GM23338 (cell line): Measurements from ENCODE around the gene TCF20. TPM values are rescaled to one million over a fixed set of nuclear protein-coding genes. Genes with fewer than 3 reads are reported as not detected.
A peak's percentile ranks its signal among the peaks of the same experiment; 100 is the strongest.

Experiments used
- ATAC-seq: fragments of 200-7000 bp; cut with Tn5 transposase; 3 replicates; pipeline ENCODE4 v1.9.1; 2020
- DNase-seq: peaks from one replicate; pipeline ENCODE4 v3.0.0-alpha.2; 2015; ENCODE audit warnings: low spot score
- H2AFZ ChIP-seq: fragments of 200-600 bp; sonication (generic); 2 replicates; pipeline ENCODE4 v1.8.0; 2016; ENCODE audit warnings: antibody characterized with exemption, mild to moderate bottlenecking, moderate library complexity
- H3F3A ChIP-seq: fragments of 200-600 bp; sonication (generic); replicated peaks from 2 replicates; pipeline ENCODE4 v1.8.0; 2017; ENCODE audit warnings: antibody characterized with exemption, mixed run types, low read depth
- H3K27ac ChIP-seq: fragments of 200-600 bp; sonication (generic); 2 replicates; pipeline ENCODE4 v1.6.1; 2016; ENCODE audit warnings: low read depth
- H3K27me3 ChIP-seq: fragments of 200-600 bp; sonication (generic); 2 replicates; pipeline ENCODE4 v1.8.0; 2016; ENCODE audit warnings: mild to moderate bottlenecking, mixed run types, moderate library complexity; ENCODE audit not compliant: insufficient read depth
- H3K36me3 ChIP-seq: fragments of 200-600 bp; sonication (generic); 2 replicates; pipeline ENCODE4 v1.8.0; 2016; ENCODE audit warnings: mild to moderate bottlenecking; ENCODE audit not compliant: insufficient read depth
- H3K4me1 ChIP-seq: fragments of 200-600 bp; sonication (generic); 2 replicates; pipeline ENCODE4 v1.8.0; 2016; ENCODE audit warnings: mild to moderate bottlenecking, moderate library complexity; ENCODE audit not compliant: insufficient read depth
- H3K4me2 ChIP-seq: fragments of 200-600 bp; sonication (generic); 2 replicates; pipeline ENCODE4 v1.7.1; 2017; ENCODE audit warnings: mixed run types
- H3K4me3 ChIP-seq: fragments of 200-600 bp; sonication (generic); 2 replicates; pipeline ENCODE4 v1.6.1; 2016; ENCODE audit warnings: mixed run types
- H3K79me2 ChIP-seq: fragments of 200-600 bp; sonication (generic); replicated peaks from 2 replicates; pipeline ENCODE4 v1.8.0; 2017; ENCODE audit warnings: mild to moderate bottlenecking; ENCODE audit not compliant: insufficient read depth
- H3K9me2 ChIP-seq: fragments of 200-600 bp; sonication (generic); 2 replicates; pipeline ENCODE4 v1.8.0; 2017; ENCODE audit not compliant: insufficient read depth
- H4K20me1 ChIP-seq: fragments of 200-600 bp; sonication (generic); replicated peaks from 2 replicates; pipeline ENCODE4 v1.8.0; 2017; ENCODE audit warnings: mild to moderate bottlenecking; ENCODE audit not compliant: insufficient read depth
- H3K27ac Mint-ChIP-seq: 2 replicates; pipeline ENCODE4 v1.8.0; 2020; ENCODE audit warnings: inconsistent platforms, mild to moderate bottlenecking, moderate library complexity, mixed read lengths
- H3K27me3 Mint-ChIP-seq: 3 replicates; pipeline ENCODE4 v1.8.0; 2022; ENCODE audit warnings: low read depth, mild to moderate bottlenecking, moderate library complexity, mixed read lengths, inconsistent platforms; ENCODE audit not compliant: insufficient read depth, poor library complexity
- H3K36me3 Mint-ChIP-seq: 3 replicates; pipeline ENCODE4 v1.8.0; 2021; ENCODE audit warnings: low read depth, mild to moderate bottlenecking, inconsistent platforms, moderate library complexity, mixed read lengths
- H3K4me1 Mint-ChIP-seq: 3 replicates; pipeline ENCODE4 v1.8.0; 2020; ENCODE audit warnings: mild to moderate bottlenecking, inconsistent platforms, mixed read lengths
- H3K4me3 Mint-ChIP-seq: 3 replicates; pipeline ENCODE4 v1.8.0; 2021; ENCODE audit warnings: moderate library complexity, mild to moderate bottlenecking, inconsistent platforms, mixed read lengths
- H3K9me3 Mint-ChIP-seq: 3 replicates; pipeline ENCODE4 v1.8.0; 2020; ENCODE audit warnings: moderate library complexity, mild to moderate bottlenecking, inconsistent platforms, mixed read lengths
- EZH2 ChIP-seq: fragments of 200-600 bp; sonication (generic); IDR thresholded peaks from one replicate; pipeline ENCODE4 v1.8.0; 2017; ENCODE audit warnings: antibody characterized with exemption, mild to moderate bottlenecking, low read depth; ENCODE audit not compliant: unreplicated experiment
- EZH2phosphoT487 ChIP-seq: fragments of 200-600 bp; sonication (generic); IDR thresholded peaks from one replicate; pipeline ENCODE4 v1.8.1; 2018; ENCODE audit warnings: antibody characterized with exemption; ENCODE audit not compliant: unreplicated experiment
- JUNB ChIP-seq: IDR thresholded peaks from one replicate; pipeline ENCODE4 v1.6.1; 2016; ENCODE audit warnings: antibody characterized with exemption; ENCODE audit not compliant: unreplicated experiment
- NANOG ChIP-seq: IDR thresholded peaks from 2 replicates; pipeline ENCODE4 v1.6.1; 2016; ENCODE audit warnings: antibody characterized with exemption, borderline replicate concordance
- POLR2AphosphoS5 ChIP-seq: IDR thresholded peaks from 2 replicates; pipeline ENCODE4 v1.6.1; 2016; ENCODE audit warnings: antibody characterized with exemption, low read depth
- ZNF114 ChIP-seq: fragments of 250-450 bp; sonication (Bioruptor Pico); IDR thresholded peaks from 2 replicates; pipeline ENCODE4 v1.5.0; 2020; ENCODE audit warnings: mild to moderate bottlenecking, moderate library complexity
- ZNF331 ChIP-seq: fragments of 250-450 bp; sonication (Bioruptor Pico); IDR thresholded peaks from 2 replicates; pipeline ENCODE4 v1.5.0; 2020; ENCODE audit warnings: low read depth, mild to moderate bottlenecking, moderate library complexity
- polyA plus RNA-seq: library from polyadenylated mRNA; unstranded; fragments of >200 nt; fragmentation: Nextera tagmentation; extraction: Ambion mirVana; gene quantifications from 2 replicates; pipeline ENCODE4 v1.2.1, GENCODE V29; 2016
- total RNA-seq: library from RNA; depleted of rRNA; stranded (reverse); fragments of >200 nt; shearing (Covaris generic); gene quantifications from 2 replicates; pipeline ENCODE4 v1.2.3, GENCODE V29; 2014
- TF ChIP-seq, protein P1 (sequence below), 2 experiments: fragments of 200-600 bp in 1 of 2; sonication (generic) in 1 of 2; conservative IDR thresholded peaks; 2 replicates each; pipeline versions ENCODE4 v1.5.1 to v1.6.1; 2016 to 2017; ENCODE audit warnings: antibody characterized with exemption in 2 of 2, low read depth in 2 of 2, mild to moderate bottlenecking in 2 of 2, moderate library complexity in 1 of 2
- TF ChIP-seq, protein P2 (sequence below): IDR thresholded peaks from 2 replicates; pipeline ENCODE4 v1.6.1; 2016; ENCODE audit warnings: antibody characterized with exemption
- TF ChIP-seq, protein P3 (sequence below): IDR thresholded peaks from one replicate; pipeline ENCODE4 v1.6.1; 2018; ENCODE audit warnings: antibody characterized with exemption; ENCODE audit not compliant: unreplicated experiment

The TCF20 gene
- total and polyA plus RNA-seq, 2 experiments from 2014 or later, result 6.4 to 68.7 TPM

DNA sequence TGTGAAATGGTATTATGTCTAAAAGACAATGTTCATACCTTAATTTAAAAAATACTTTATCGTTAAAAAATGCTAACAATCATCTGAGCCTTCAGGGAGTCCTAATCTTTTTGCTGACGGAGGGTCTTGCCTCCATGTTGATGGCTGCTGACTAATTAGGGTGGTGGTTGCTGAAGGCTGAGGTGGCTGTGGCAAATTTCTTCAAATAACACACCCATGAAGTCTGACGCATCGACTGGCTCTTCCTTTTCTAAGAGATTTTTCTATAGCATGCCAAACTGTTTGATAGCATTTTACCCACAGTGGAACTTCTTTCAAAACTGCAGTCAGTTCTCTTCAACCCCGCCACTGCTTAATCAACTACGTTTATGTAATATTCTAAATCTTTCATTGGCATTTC lies 33.6 kb downstream of the TCF20 start (continued):
- TF ChIP-seq, protein P1, sequence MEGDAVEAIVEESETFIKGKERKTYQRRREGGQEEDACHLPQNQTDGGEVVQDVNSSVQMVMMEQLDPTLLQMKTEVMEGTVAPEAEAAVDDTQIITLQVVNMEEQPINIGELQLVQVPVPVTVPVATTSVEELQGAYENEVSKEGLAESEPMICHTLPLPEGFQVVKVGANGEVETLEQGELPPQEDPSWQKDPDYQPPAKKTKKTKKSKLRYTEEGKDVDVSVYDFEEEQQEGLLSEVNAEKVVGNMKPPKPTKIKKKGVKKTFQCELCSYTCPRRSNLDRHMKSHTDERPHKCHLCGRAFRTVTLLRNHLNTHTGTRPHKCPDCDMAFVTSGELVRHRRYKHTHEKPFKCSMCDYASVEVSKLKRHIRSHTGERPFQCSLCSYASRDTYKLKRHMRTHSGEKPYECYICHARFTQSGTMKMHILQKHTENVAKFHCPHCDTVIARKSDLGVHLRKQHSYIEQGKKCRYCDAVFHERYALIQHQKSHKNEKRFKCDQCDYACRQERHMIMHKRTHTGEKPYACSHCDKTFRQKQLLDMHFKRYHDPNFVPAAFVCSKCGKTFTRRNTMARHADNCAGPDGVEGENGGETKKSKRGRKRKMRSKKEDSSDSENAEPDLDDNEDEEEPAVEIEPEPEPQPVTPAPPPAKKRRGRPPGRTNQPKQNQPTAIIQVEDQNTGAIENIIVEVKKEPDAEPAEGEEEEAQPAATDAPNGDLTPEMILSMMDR (conservative IDR thresholded peaks at IDR 0.05; ENCODE audit: low read depth in 2 of 2), result no peak
- TF ChIP-seq JUNB (no peak), EZH2phosphoT487 (no peak)
- TF ChIP-seq, protein P2, sequence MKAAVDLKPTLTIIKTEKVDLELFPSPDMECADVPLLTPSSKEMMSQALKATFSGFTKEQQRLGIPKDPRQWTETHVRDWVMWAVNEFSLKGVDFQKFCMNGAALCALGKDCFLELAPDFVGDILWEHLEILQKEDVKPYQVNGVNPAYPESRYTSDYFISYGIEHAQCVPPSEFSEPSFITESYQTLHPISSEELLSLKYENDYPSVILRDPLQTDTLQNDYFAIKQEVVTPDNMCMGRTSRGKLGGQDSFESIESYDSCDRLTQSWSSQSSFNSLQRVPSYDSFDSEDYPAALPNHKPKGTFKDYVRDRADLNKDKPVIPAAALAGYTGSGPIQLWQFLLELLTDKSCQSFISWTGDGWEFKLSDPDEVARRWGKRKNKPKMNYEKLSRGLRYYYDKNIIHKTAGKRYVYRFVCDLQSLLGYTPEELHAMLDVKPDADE, result no peak

DNA sequence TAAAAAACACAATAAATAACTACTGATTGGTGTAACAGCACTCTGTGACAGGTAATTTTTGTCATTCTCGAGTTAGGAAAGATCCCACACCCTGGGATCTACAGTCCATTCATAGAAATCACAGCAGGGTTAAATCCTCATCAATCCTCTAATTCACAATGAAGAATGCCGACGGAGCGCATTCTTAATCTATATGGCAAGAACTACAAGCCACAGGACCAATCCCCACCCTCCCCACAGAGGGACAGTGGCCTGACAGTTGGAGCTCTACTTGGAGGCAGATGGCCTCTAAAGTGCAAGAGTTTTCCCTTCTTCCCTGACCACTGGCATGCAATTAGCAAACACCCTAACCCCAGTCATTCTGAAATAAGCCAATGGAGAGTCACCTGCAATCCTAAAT lies 34.2 kb downstream of the TCF20 start:
- Mint-ChIP-seq H3K36me3 (peaks cover 28% of the 10 kb centered on the region), H3K27me3 (no peaks in the 10 kb centered on the region), H3K27ac (no peak overlapping the region), H3K4me1 (peaks cover 24% of the 10 kb centered on the region), H3K9me3 (peaks cover 13% of the 10 kb centered on the region), H3K4me3 (no peak overlapping the region)
- H3K9me2 ChIP-seq, result no peaks in the 10 kb centered on the region
- no peak overlapping the region for H3K4me3 ChIP-seq
- ATAC-seq, result peak; percentile 60
- H3K79me2 ChIP-seq, result peaks cover 100% of the 10 kb centered on the region
- 0 out of 2 replicates have a peak, but pooled peaks cover 3% of the 10 kb centered on the region for H3K36me3 ChIP-seq
- H3K4me1 ChIP-seq, result 0 out of 2 replicates have a peak, but pooled peaks cover 4% of the 10 kb centered on the region
- H3K27ac ChIP-seq, result no peak overlapping the region
- no peaks in the 10 kb centered on the region for H3K27me3 ChIP-seq
- peak; percentile 45 for DNase-seq
- H3K4me2 ChIP-seq, result no peak overlapping the region
- no peak overlapping the region for H2AFZ ChIP-seq
- peaks cover 55% of the 10 kb centered on the region for H4K20me1 ChIP-seq
- H3F3A ChIP-seq, result no peaks in the 10 kb centered on the region
- TF ChIP-seq, protein P1 (conservative IDR thresholded peaks at IDR 0.05; ENCODE audit: low read depth in 2 of 2), result no peak
- no peak for TF ChIP-seq NANOG
- TF ChIP-seq ZNF331 (CRISPR knock-in tag), result no peak
- no peak for TF ChIP-seq ZNF114
- no peak for TF ChIP-seq JUNB
- TF ChIP-seq EZH2phosphoT487, result no peak
- no peak for TF ChIP-seq EZH2
- TF ChIP-seq, protein P3, sequence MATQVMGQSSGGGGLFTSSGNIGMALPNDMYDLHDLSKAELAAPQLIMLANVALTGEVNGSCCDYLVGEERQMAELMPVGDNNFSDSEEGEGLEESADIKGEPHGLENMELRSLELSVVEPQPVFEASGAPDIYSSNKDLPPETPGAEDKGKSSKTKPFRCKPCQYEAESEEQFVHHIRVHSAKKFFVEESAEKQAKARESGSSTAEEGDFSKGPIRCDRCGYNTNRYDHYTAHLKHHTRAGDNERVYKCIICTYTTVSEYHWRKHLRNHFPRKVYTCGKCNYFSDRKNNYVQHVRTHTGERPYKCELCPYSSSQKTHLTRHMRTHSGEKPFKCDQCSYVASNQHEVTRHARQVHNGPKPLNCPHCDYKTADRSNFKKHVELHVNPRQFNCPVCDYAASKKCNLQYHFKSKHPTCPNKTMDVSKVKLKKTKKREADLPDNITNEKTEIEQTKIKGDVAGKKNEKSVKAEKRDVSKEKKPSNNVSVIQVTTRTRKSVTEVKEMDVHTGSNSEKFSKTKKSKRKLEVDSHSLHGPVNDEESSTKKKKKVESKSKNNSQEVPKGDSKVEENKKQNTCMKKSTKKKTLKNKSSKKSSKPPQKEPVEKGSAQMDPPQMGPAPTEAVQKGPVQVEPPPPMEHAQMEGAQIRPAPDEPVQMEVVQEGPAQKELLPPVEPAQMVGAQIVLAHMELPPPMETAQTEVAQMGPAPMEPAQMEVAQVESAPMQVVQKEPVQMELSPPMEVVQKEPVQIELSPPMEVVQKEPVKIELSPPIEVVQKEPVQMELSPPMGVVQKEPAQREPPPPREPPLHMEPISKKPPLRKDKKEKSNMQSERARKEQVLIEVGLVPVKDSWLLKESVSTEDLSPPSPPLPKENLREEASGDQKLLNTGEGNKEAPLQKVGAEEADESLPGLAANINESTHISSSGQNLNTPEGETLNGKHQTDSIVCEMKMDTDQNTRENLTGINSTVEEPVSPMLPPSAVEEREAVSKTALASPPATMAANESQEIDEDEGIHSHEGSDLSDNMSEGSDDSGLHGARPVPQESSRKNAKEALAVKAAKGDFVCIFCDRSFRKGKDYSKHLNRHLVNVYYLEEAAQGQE, result no peak
- TF ChIP-seq, protein P2, result no peak
- TF ChIP-seq POLR2AphosphoS5, result no peak
